Activated naive CD4-positive, alpha-beta T cell (primary cell): ENCODE measurements around the gene LRRTM2.
"Not testable (repeated sequence)": the region's sequence is repeated elsewhere in the genome, so short reads cannot be mapped to it uniquely, and the experiment has no call there.

Experiments used
- DNase-seq, 4 experiments: peaks; one replicate each; lab custom pipeline; 2025; lab: John Stamatoyannopoulos, UW

The LRRTM2 gene

GRCh38 chr5:138874771-138875551 is at the start of gene LRRTM2:
Gene LRRTM2 (minus strand): TSS chr5:138875335. CDS start chr5:138874911, 424 bp downstream.
- no peak for DNase-seq

DNA sequence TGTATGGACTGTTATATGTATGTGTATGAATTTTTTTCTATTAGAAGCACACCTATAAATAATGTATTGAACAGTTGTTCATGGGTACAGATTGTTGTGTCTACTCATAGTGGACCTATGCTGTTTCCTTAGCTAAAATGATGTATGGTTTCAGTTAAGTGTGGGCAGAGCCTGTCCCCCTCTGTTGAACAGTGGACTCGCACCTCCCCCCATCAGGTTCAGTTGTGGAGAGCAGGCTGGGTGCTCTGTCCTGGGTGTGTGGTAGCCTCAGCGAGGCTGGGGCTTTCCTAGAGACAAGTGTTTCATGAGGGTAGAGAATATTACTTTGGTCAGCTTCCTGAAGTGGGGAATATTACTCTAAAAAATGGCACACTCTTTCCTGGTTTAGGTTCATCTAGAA is 47.4 kb upstream of the LRRTM2 start:
- DNase-seq = no peak

DNA sequence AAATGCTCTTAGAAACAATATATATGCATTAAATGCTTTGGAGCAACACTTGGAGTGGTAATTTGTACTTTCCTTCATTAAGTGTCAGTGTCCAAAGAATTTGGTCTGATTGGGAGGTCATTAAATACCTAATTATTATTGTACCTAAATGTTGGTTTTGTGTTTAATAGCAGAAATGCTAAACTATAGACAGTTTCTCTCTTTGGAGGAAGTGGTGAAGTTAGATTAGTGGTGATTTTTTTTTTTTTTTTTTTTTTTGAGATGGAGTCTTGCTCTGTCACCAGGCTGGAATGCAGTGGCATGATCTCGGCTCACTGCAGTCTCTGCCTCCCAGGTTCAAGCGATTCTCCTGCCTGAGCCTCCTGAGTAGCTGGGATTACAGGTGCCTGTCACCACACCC is 46.2 kb upstream of the LRRTM2 start:
- not testable (repeated sequence) for DNase-seq

DNA sequence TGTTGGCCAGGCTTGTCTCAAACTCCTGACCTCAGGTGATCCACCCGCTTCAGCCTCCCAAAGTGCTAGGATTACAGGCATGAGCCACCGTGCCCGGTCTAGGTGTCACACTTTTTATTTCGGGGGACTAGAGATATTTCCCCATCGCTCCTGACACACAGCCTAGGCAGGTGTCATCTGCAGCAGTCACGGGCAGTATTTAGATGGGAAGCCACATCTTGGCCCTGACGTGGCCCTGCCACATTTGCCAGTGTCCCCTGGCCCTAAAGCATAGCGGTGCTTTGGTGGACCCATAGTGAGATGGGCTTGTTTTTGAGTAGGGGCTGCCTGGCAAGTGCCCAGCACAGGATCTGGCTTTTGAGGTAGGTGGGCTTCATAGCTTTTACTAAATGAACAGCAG is 45.0 kb upstream of the LRRTM2 start:
- no peak for DNase-seq

DNA sequence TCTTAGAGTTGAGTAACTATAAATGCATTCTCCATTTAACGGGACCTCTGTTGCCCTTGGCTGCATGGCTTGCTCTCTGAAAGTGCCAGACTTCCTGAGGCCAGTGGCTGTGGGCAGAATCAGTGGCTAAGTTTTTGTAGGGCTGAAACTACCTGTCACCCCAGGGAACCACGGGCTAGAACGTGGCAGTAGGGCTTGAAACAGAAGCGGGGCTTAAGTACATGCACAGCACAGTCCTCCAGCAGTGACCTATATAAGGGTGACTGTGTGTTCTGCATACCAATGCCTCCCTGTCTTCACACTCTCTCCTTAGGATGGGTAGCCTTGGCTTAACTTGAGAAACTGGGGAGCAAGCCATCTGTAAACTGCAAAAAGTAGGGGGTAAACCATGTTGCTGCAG is 43.6 kb upstream of the LRRTM2 start:
- no peak for DNase-seq

GRCh38 chr5:138914338-138914737 is 39.2 kb upstream of the LRRTM2 start:
- no peak for DNase-seq

DNA sequence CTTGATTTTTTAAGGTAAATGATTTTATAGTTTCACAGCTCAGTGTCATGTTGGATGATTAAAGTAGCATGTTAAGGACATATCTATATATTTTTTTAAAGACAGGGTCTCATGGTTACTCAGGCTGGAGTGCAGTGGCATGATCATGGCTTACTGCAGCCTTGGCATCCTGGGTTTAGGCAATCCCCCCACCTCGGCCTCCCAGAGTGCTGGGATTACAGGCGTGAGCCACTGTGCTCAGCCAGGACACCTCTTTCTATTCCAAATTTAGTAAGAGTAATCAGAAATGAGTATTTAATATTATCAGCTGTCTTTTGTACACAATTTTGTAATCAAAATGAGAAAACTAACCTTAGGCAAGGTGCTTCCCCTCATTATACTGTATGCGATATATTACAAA is 38.6 kb upstream of the LRRTM2 start:
- DNase-seq = no peak

DNA sequence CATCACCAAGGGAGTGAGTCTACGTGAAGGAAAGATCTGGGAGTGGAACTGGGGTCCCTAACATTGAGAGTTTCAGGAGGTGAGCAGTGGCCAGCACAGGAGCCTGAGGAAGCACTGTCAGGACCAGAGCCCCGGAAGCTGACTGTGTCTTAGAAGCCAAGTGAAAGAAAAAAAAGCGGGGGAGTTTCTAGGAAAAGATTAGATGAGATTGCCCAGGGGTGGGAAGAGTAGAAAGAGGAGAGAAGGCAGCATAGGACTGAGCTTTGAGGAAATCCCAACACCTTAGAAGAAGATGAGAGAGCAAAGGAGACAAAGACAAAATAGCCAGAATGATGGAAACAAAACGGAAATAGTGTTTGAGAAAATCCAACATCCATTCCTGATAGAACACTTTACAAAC is 37.0 kb upstream of the LRRTM2 start:
- no peak for DNase-seq

DNA sequence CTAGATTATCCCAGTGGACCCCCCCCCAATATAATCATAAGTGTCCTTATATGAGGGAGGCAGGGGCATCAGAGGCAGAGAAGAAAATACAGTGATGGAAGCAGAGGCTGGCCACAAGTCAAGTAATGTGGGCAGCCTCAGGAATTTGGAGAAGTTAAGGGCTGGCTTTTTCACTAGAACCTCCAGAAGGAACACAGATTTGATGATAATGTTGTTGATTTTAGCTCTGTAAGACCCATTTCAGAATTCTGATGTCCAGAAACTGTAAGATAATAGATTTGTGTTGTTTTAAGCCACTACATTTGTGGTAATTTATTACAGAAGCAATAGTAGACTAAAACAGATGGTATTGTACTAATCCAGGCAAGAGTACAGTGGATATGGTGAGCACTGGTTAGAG is 36.3 kb upstream of the LRRTM2 start:
- DNase-seq = no peak

DNA sequence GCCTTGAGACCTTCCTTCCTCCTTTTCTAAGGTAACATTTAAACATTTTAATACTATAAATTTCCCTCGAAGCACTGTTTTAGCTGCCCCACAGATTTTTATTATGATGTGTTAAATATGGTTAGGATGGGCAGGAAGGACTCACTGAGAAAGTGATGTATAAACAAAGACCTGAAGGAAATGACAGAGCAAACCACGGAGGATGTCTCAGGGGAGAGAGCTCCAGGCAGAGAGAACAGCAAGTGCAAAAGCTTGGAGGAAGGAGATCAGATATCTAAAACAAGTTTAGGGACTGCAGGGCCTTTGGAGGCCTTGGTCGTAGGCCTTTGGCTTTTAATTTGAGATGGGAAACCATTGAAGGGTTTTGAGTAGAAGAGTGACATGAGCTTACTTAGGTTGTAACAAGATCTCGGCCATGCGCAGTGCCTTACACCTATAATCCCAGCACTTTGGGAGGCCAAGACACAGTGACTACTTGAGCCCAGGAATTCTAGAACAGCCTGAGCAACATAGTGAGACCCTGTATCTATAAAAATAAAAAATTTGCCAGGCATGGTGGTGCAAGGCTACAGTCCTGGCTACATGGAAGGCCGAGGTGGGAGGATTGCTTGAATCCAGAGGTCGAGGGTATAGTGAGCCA is 35.5 kb upstream of the LRRTM2 start:
- DNase-seq = no peak

DNA sequence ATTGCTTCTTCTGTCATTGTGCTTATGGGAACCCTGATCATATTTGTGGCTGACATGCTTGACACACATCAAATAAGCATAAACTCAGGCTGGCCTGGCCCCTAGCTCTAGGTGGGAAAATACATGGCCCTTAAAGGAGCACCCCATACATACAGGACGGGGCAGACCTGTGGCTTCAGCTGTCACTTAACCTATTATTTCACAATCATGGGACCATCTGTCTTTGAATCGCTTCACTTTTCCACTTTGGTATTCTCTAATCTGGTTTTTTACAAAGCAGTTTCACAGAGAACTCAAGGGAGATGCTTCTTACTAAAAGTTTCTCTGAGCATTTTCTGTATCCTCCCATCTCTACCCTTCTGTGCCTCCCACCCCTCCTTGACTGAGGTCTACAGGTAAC is 34.6 kb upstream of the LRRTM2 start:
- no peak for DNase-seq

GRCh38 chr5:138905541-138905940 is 30.4 kb upstream of the LRRTM2 start:
- DNase-seq = no peak

DNA sequence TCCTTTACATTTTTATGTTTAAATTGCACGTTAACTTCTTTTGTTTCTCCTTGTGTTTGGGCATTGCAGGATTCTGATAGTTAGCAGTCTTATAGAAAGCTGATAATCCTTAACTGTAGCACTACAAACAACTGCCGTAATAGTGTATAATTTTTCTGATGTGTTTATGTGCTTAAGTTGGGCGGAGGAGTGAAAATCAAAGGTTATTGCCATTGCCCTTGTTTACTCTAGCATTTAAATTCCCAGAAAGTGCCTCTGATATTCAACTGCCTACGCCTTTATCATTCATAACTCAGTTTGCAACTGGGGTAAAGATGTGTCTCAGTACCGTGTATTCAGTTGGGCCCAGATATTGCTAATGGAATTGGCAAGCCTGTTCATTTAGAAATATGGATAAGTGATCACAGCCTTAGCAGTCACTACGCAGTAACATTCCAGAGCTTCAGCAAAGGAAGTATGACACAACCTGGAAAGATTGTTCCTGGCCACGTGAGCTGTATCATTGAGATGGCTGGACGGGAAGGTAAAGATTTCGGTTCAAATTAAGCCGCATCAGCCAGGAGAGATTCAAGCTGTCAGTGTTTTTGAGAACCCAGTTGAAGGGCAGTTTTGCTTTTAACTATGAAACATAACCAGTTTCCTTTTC is 28.1 kb upstream of the LRRTM2 start:
- no peak for DNase-seq

- no peak for DNase-seq
These were observed 26.6 kb upstream of the LRRTM2 start for GRCh38 chr5:138901716-138902115.

DNA sequence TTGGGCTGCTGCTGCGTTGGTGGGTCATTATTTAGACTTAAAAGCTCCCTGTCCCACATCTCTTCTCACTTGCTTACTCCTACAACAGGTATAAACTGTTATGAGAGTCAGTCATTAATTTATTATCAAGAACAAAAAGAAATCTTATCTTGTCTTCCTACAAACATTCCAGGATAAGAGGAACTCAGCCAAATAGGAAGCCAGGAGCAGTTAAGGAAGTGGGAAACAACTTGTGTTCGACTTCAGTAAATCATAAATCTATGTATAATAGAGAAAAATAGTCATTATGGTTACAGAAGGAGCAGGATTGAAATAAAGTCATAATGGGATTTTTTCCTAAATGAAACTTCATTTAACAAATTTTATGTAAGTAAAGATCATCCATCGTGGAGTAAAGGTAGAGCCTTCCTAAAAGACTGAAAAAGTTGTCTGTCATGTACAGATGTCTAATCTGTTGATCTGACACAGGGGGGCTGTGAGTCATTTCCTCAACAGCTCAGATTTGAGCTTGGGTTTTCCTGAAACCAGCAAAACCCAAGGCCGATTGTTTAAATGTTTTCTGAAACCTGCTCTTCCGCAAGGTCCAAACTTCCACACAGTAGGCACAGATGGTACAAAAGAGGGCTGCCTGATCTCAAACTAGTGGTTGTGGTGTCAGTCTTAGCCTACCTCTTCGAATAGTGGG is 25.3 kb upstream of the LRRTM2 start:
- no peak for DNase-seq

GRCh38 chr5:138898742-138899141 is 23.6 kb upstream of the LRRTM2 start:
- no peak for DNase-seq

- DNase-seq = no peak
These were observed 23.2 kb upstream of the LRRTM2 start for GRCh38 chr5:138898299-138898698.

GRCh38 chr5:138895918-138896317 is 20.8 kb upstream of the LRRTM2 start:
- no peak for DNase-seq

- no peak for DNase-seq
These were observed 15.5 kb upstream of the LRRTM2 start for GRCh38 chr5:138890644-138891043.

- DNase-seq = no peak
These were observed 14.9 kb upstream of the LRRTM2 start for GRCh38 chr5:138889994-138890393.

DNA sequence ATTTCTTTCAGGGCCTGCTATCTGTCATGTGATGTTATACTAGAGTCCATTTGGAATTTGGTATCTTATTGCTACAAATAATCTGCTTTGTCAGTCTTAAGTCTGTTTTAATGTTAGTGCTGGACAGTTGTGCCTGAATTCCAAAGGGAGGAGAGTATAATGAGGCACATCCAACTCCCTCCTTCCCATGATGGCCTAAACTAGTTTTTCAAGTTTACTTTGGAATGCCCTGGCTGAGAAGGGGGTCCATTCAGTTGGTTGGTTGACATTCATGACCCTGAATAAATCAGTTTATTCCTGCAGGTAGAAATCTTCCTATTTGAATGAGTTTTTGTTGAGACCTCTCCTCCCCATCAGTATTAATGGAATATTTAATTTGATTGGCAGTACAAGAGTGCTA is 9.4 kb upstream of the LRRTM2 start:
- no peak for DNase-seq

DNA sequence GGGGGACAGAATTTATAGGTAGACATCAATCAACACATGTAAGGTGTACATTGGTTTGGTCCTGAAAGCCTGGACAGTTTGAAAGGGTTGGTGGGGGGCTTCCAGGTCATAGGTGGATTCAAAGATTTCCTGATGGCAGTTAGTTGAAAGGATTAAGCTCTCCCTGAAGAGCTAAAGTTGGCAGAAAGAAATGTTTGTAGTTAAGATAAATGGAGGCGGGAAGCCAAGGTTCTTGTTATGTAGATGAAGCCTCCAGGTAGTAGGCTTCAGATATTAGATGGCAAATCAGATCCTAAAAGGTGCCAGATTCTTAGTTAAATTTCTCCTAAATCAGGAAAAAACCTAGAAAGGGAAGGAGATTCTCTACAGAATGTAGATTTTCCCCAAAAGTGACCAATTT is 9.0 kb upstream of the LRRTM2 start:
- DNase-seq = no peak

DNA sequence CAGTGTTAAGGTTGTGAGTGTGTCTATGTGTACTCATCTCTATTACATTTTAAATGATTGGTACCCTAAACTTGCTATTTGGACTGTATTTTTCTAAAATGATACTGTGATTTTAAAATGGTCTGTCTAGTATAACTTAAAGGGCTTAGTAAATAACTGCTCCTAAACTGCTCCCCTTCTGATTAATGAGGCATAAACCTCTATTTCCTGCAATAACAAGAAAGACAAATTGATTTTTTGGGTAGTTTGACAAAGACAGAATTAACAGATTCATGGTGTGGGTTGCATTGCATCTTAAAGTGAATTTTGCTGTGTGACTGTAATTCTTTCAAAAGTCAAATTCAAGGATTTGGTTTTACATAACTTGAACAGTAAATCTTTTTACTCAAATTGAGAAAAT is 8.1 kb upstream of the LRRTM2 start:
- no peak for DNase-seq
